HG03460 (cell line): ENCODE measurements around the gene CALCOCO1.

Experiments used
- ATAC-seq: cut with Tn5 transposase; IDR thresholded peaks from one replicate; pipeline ENCODE4 v1.9.1; 2021; ENCODE audit not compliant: unreplicated experiment

Gene CALCOCO1

DNA sequence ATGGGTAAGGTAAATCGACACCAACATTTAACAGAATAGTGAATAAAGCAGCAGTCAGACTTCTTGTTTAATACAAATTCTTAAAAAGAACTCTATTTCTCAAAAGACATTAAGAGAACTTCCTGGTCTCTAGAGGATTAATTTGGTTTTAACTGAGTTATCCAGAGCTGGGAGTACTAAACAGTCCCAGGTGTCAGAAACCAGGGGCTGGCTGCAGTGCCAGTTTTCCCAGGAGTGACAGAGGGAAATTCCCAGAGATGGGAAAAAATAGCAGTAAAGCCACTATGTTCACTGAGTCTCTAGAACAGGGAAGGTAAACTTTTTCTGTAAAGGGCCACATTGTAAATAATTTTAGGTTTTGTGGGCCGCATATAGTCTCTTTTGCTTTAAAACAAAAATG is 60.2 kb downstream of the CALCOCO1 start:
- ATAC-seq = no peak

DNA sequence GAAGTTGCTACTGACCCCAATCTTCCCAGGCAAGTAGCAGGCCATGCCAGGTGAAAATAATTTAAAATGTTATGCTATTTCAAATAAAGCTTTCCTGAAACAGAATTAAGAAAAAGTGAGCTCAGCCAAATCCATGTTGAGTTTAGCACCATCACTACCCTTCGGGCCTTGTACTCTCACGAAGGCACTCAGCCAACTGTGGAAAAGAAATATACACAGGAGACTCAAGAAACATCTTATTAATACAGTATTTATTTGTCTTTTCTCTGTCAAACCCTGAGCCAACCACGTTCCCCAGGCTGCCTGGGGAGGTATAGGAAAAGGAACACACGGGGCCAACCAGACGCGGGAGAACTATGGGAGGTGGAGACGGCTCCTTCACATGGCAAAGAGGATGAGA is 62.3 kb downstream of the CALCOCO1 start:
- ATAC-seq = no peak

DNA sequence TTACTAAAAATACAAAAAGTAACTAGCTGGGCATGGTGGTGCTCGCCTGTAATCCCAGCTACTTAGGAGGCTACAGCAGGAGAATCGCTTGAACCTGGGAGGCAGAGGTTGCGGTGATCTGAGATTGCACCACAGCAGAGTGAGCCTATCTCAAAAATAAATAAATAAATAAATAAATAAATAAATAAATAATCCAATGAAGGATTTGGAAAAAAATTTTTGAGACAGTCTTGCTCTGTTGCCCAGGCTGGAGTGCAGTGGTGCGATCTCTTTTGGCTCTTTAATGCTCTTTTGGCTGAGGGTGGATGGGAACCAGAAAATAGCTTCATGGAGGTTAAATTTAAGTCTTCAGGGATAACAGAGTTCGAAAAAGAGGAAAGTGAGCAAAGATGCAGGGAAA is 63.1 kb downstream of the CALCOCO1 start:
- ATAC-seq = no peak

DNA sequence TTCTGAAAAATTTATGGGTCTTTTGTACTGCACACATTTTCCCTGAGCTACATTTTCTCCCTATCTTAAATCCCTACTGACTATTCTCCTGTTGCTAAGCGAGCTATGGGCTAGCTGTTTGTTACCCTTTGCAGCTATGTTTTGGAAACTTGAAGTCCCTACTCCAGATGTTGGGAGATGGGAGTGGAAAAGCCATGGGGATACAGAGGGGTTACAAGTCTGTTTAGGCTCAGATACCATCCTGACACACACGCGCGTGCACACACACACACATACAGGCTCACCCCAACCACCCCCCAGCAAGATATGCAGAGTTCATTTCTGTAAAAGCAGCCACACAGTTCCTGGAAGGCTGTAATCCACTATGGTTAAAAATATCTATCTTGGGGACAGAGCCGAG is 67.2 kb downstream of the CALCOCO1 start:
- ATAC-seq = no peak

DNA sequence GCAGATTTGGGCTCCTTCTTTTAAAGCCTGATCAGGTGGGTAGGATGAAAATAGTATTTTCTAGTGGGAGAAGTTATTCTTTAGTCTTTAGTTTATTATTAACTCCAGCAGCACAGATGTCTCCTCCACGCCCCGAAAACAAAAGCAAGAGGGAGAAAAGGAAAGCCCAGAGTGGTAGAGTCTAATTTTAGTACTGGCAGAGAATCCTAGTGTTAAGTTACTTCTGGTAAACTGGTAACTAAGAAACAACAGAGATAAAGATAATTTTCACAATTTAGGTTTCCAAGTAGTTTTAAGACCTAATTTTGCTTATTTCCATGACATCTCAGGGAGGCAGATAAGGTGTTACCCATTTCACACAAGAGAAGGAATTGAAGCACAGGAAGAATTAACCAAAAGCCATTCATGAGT is 67.7 kb downstream of the CALCOCO1 start:
- ATAC-seq = no peak

DNA sequence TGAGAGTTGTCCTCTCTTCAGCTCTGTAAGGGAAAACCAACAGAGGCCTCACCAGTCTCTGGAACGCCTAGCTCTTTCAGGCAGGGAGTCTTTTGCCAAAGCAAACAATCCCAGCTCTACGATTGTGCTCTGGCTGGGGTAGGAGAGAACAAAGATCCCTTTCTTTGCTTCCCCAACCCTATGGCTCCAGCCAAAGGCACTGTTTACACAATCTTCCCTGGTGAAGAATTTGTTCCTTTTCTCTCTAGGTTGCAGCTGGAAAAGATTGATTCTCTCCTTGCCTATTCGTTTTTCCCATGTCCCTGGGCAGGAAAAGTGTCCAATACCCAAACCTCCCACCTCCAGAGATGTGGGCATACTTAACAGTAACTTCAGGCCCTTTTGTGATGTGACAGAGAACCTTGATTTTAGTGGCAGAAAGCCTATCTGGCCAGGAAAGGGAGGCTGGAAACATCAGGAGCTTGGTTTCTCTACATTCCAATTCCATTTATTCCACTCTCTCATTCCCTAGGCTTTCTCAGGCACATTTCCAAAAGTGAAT is 68.2 kb downstream of the CALCOCO1 start:
- ATAC-seq = no peak
